IPS-18a (cell line): ENCODE results near the gene CSN2.

Experiments used
- H3K27ac ChIP-seq: one replicate; pipeline ENCODE4 v1.5.1; 2013; ENCODE audit warnings: low read length
- H3K27me3 ChIP-seq: one replicate; pipeline ENCODE4 v1.6.1; 2013; ENCODE audit warnings: mild to moderate bottlenecking, low read length; ENCODE audit not compliant: control insufficient read depth, insufficient read depth
- H3K36me3 ChIP-seq: one replicate; pipeline ENCODE4 v1.6.1; 2013; ENCODE audit warnings: low read depth, low read length; ENCODE audit not compliant: control insufficient read depth
- H3K4me1 ChIP-seq: one replicate; pipeline ENCODE4 v1.6.1; 2013; ENCODE audit warnings: low read depth, low read length; ENCODE audit not compliant: control insufficient read depth
- H3K4me3 ChIP-seq: one replicate; pipeline ENCODE4 v1.5.1; 2013; ENCODE audit warnings: low read length
- H3K9ac ChIP-seq: one replicate; pipeline ENCODE4 v1.6.1; 2013; ENCODE audit warnings: mild to moderate bottlenecking, low read length, moderate library complexity
- H3K9me3 ChIP-seq: one replicate; pipeline ENCODE4 v1.6.1; 2013; ENCODE audit warnings: low read depth, low read length; ENCODE audit not compliant: control insufficient read depth

CSN2 gene

GRCh38 chr4:69965628-69966027 is at the start of gene CSN2:
Gene CSN2 (minus strand): TSS chr4:69965728. CDS start chr4:69960995, 4,733 bp downstream.
- Histone ChIP-seq H3K9ac (no peak within 1 kb of the TSS), H3K27ac (no peak within 1 kb of the TSS), H3K4me3 (no peak within 1 kb of the TSS), H3K4me1 (no peaks in the 10 kb centered on the region), H3K36me3 (no peaks in the 10 kb centered on the region), H3K9me3 (no peaks in the 10 kb centered on the region), H3K27me3 (no peaks in the 10 kb centered on the region)

GRCh38 chr4:70008771-70009170 is 43.2 kb upstream of the CSN2 start:
- Histone ChIP-seq H3K9me3 (no peaks in the 10 kb centered on the region), H3K4me3 (no peak overlapping the region), H3K27ac (no peak overlapping the region), H3K4me1 (peaks cover 3% of the 10 kb centered on the region), H3K9ac (no peak overlapping the region), H3K36me3 (no peaks in the 10 kb centered on the region), H3K27me3 (no peaks in the 10 kb centered on the region)

GRCh38 chr4:70002507-70002906 is 37.0 kb upstream of the CSN2 start:
- H3K27me3 ChIP-seq, result no peaks in the 10 kb centered on the region
- no peaks in the 10 kb centered on the region for H3K9me3 ChIP-seq
- H3K9ac ChIP-seq, result no peak overlapping the region
- no peaks in the 10 kb centered on the region for H3K36me3 ChIP-seq
- no peak overlapping the region for H3K4me3 ChIP-seq
- no peak overlapping the region for H3K27ac ChIP-seq
- H3K4me1 ChIP-seq, result peaks cover 3% of the 10 kb centered on the region

GRCh38 chr4:70000711-70001110 is 35.2 kb upstream of the CSN2 start:
- Histone ChIP-seq H3K9ac (no peak overlapping the region), H3K27me3 (no peaks in the 10 kb centered on the region), H3K4me3 (no peak overlapping the region), H3K36me3 (no peaks in the 10 kb centered on the region), H3K9me3 (no peaks in the 10 kb centered on the region), H3K4me1 (no peaks in the 10 kb centered on the region), H3K27ac (no peak overlapping the region)

- Histone ChIP-seq H3K27me3 (no peaks in the 10 kb centered on the region), H3K4me3 (no peak overlapping the region), H3K9me3 (no peaks in the 10 kb centered on the region), H3K36me3 (no peaks in the 10 kb centered on the region), H3K27ac (no peak overlapping the region), H3K9ac (no peak overlapping the region), H3K4me1 (no peaks in the 10 kb centered on the region)
Observed at GRCh38 chr4:69999420-69999819, 33.9 kb upstream of the CSN2 start.

GRCh38 chr4:69995526-69996016 is 30.0 kb upstream of the CSN2 start, which contains the start of gene STATH:
Gene STATH (plus strand): TSS chr4:69995966. CDS start chr4:69998438, 2,472 bp downstream.
- Histone ChIP-seq H3K9ac (no peak within 1 kb of the TSS), H3K27me3 (no peaks in the 10 kb centered on the region), H3K27ac (no peak within 1 kb of the TSS), H3K4me3 (no peak within 1 kb of the TSS), H3K4me1 (no peaks in the 10 kb centered on the region), H3K36me3 (no peaks in the 10 kb centered on the region), H3K9me3 (no peaks in the 10 kb centered on the region)

GRCh38 chr4:69994782-69995181 is 29.3 kb upstream of the CSN2 start:
- Histone ChIP-seq H3K9ac (no peak overlapping the region), H3K27me3 (no peaks in the 10 kb centered on the region), H3K36me3 (no peaks in the 10 kb centered on the region), H3K4me1 (no peaks in the 10 kb centered on the region), H3K27ac (no peak overlapping the region), H3K9me3 (no peaks in the 10 kb centered on the region), H3K4me3 (no peak overlapping the region)

- H3K4me3 ChIP-seq, result no peak overlapping the region
- H3K9me3 ChIP-seq, result no peaks in the 10 kb centered on the region
- H3K9ac ChIP-seq, result no peak overlapping the region
- H3K27ac ChIP-seq, result no peak overlapping the region
- no peaks in the 10 kb centered on the region for H3K27me3 ChIP-seq
- no peaks in the 10 kb centered on the region for H3K36me3 ChIP-seq
- H3K4me1 ChIP-seq, result no peaks in the 10 kb centered on the region
Observed at GRCh38 chr4:69991016-69991415, 25.5 kb upstream of the CSN2 start.

GRCh38 chr4:69986663-69987062 is 21.1 kb upstream of the CSN2 start:
- Histone ChIP-seq H3K27me3 (no peaks in the 10 kb centered on the region), H3K36me3 (no peaks in the 10 kb centered on the region), H3K4me1 (no peaks in the 10 kb centered on the region), H3K27ac (no peak overlapping the region), H3K9me3 (no peaks in the 10 kb centered on the region), H3K4me3 (no peak overlapping the region), H3K9ac (no peak overlapping the region)

GRCh38 chr4:69984030-69984443 is 18.5 kb upstream of the CSN2 start:
- Histone ChIP-seq H3K9me3 (no peaks in the 10 kb centered on the region), H3K4me1 (no peaks in the 10 kb centered on the region), H3K4me3 (no peak overlapping the region), H3K9ac (no peak overlapping the region), H3K36me3 (no peaks in the 10 kb centered on the region), H3K27me3 (no peaks in the 10 kb centered on the region), H3K27ac (no peak overlapping the region)

GRCh38 chr4:69977582-69977981 is 12.1 kb upstream of the CSN2 start:
- Histone ChIP-seq H3K27ac (no peak overlapping the region), H3K9ac (no peak overlapping the region)

GRCh38 chr4:69974631-69975030 is 9.1 kb upstream of the CSN2 start:
- Histone ChIP-seq H3K27me3 (no peaks in the 10 kb centered on the region), H3K4me1 (no peaks in the 10 kb centered on the region), H3K9me3 (no peaks in the 10 kb centered on the region), H3K27ac (no peak overlapping the region), H3K9ac (no peak overlapping the region), H3K36me3 (no peaks in the 10 kb centered on the region), H3K4me3 (no peak overlapping the region)

More at GRCh38 chr4:69977582-69977981, 12.1 kb upstream of the CSN2 start:
- Histone ChIP-seq H3K4me3 (no peak overlapping the region), H3K27me3 (no peaks in the 10 kb centered on the region), H3K9me3 (no peaks in the 10 kb centered on the region), H3K4me1 (no peaks in the 10 kb centered on the region), H3K36me3 (no peaks in the 10 kb centered on the region)
